ENCODE results near the gene FAM3B. TPM values are rescaled to one million over a fixed set of nuclear protein-coding genes. Genes with fewer than 3 reads are reported as not detected.

FAM3B gene
- total RNA-seq, 4 donors from 2014 or later: 49.5 to 323 (median 159) TPM

DNA sequence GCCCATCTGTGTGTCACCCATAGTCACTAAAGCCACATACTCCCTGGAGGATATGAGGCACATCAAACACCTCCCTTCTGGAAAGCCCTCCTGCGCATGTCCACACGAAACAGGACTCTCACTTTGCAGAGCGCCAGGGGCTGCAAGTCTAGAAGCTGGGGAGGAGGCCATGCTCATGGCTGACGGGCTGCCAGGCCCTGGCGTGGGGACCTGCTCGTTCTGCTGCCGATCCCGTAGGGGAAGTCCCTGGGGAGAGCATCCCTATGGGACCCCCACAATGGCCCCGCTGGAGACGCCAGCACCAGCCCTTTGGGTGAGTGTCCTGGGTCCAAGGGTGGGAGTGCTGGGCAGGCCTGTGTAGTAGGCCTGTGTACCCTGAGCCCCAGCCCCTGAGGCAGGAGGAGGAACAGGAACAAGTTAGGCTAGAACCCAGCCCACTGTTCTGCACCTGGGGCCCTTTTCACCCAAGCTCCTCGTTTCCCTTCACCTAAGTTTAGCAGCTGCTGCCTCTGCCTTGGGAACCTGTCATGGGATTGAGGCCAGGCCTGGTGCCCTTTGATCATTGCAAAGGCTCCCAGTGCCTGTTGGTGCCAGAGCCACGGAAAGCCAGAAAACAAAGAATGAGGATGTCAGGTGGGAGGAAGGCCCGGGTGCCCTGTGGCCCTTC lies 9.9 kb downstream of the FAM3B start:
- Histone ChIP-seq H3K4me1 (peaks cover 0 to 21% (median 4%) of the 10 kb centered on the region in 4 donors), H3K4me3 (no peak overlapping the region), H3K27ac (peak overlapping the region in 1 of 4 donors; percentile 25), H3K27me3 (no peaks in the 10 kb centered on the region), H3K36me3 (peaks cover 0 to 13% (median 0%) of the 10 kb centered on the region in 3 donors), H3K9me3 (no peaks in the 10 kb centered on the region)
- no peak for TF ChIP-seq POLR2A (IDR thresholded peaks at IDR 0.05)
- TF ChIP-seq, protein P1, sequence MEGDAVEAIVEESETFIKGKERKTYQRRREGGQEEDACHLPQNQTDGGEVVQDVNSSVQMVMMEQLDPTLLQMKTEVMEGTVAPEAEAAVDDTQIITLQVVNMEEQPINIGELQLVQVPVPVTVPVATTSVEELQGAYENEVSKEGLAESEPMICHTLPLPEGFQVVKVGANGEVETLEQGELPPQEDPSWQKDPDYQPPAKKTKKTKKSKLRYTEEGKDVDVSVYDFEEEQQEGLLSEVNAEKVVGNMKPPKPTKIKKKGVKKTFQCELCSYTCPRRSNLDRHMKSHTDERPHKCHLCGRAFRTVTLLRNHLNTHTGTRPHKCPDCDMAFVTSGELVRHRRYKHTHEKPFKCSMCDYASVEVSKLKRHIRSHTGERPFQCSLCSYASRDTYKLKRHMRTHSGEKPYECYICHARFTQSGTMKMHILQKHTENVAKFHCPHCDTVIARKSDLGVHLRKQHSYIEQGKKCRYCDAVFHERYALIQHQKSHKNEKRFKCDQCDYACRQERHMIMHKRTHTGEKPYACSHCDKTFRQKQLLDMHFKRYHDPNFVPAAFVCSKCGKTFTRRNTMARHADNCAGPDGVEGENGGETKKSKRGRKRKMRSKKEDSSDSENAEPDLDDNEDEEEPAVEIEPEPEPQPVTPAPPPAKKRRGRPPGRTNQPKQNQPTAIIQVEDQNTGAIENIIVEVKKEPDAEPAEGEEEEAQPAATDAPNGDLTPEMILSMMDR (IDR thresholded peaks at IDR 0.05): no peak
- DNase-seq: no peak

GRCh38 chr21:41327753-41328152 lies 11.2 kb downstream of the FAM3B start:
- Histone ChIP-seq H3K27me3 (no peaks in the 10 kb centered on the region), H3K4me1 (peaks cover 0 to 11% (median 2%) of the 10 kb centered on the region in 4 donors), H3K36me3 (peaks cover 0 to 13% (median 0%) of the 10 kb centered on the region in 3 donors), H3K9me3 (no peaks in the 10 kb centered on the region), H3K27ac (no peak overlapping the region), H3K4me3 (no peak overlapping the region)
- no peak for TF ChIP-seq POLR2A (IDR thresholded peaks at IDR 0.05)
- TF ChIP-seq, protein P1 (IDR thresholded peaks at IDR 0.05): no peak
- DNase-seq: no peak

DNA sequence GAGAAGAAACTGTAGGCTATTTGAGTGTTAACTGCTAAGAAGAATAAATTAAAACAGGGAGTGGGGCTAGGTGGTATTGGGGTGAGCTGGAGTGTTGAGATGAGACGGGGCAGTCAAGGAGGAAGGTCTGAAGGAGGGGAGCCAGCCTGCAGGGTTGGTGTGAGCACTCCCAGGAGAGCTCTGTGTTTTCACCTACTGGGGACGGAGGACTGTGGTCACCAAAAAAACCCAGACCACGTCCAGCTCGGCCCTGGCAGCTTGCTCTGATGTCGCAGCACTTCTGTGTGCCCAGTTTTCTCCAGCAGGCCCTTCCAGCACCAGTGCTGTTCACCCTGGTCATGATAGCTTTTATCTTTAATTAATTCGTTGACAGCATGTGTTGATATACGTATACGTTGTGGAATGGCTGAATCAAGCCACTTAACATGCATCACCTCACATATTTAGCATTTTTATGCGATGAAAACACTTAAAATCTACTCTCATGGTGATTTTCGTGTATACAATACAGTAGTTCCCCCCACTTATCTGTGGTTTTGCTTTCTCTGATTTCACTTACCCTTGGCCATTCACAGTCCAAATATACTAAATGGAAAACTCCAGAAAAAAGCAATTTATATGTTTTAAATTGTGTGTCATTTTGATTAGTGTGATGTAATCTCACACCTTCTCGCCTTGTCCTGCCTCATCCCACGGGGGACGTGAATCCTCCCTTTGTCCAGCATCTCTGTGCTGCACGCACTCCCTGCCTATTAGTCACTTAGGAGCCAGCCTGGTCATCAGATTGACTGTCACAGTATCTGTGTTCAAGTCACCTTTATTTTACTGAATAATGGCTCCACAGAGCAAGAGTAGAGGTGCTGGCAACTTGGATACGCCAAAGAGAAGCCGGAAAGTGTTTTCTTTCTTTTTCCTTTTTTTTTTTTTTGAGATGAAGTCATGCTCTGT lies 12.3 kb downstream of the FAM3B start:
- no peaks in the 10 kb centered on the region for H3K9me3 ChIP-seq
- peaks cover 0 to 13% (median 0%) of the 10 kb centered on the region in 3 donors for H3K36me3 ChIP-seq
- no peak for DNase-seq
- no peak overlapping the region for H3K4me3 ChIP-seq
- no peaks in the 10 kb centered on the region for H3K27me3 ChIP-seq
- H3K4me1 ChIP-seq: peaks cover 0 to 9% (median 2%) of the 10 kb centered on the region in 4 donors
- no peak overlapping the region for H3K27ac ChIP-seq
- TF ChIP-seq POLR2A (IDR thresholded peaks at IDR 0.05): no peak
- TF ChIP-seq, protein P1 (IDR thresholded peaks at IDR 0.05): no peak

- no peaks in the 10 kb centered on the region for H3K4me1 ChIP-seq
- no peak overlapping the region for H3K27ac ChIP-seq
- peaks cover 0 to 8% (median 0%) of the 10 kb centered on the region in 3 donors for H3K36me3 ChIP-seq
- TF ChIP-seq, protein P1 (IDR thresholded peaks at IDR 0.05): no peak
- TF ChIP-seq POLR2A (IDR thresholded peaks at IDR 0.05): no peak
- DNase-seq: no peak
- H3K9me3 ChIP-seq: peaks cover 0 to 6% (median 2%) of the 10 kb centered on the region in 4 donors
- no peaks in the 10 kb centered on the region for H3K27me3 ChIP-seq
- no peak overlapping the region for H3K4me3 ChIP-seq
These were observed 17.2 kb downstream of the FAM3B start for GRCh38 chr21:41333752-41334151.

- Histone ChIP-seq H3K36me3 (peaks cover 0 to 12% (median 0%) of the 10 kb centered on the region in 3 donors), H3K4me1 (no peaks in the 10 kb centered on the region), H3K4me3 (no peak overlapping the region), H3K27ac (no peak overlapping the region), H3K9me3 (peaks cover 0 to 6% (median 2%) of the 10 kb centered on the region in 4 donors), H3K27me3 (no peaks in the 10 kb centered on the region)
- no peak for DNase-seq
- no peak for TF ChIP-seq POLR2A (IDR thresholded peaks at IDR 0.05)
- TF ChIP-seq, protein P1 (IDR thresholded peaks at IDR 0.05): no peak
These were observed 20.9 kb downstream of the FAM3B start for GRCh38 chr21:41337515-41337914.

Measured in Peyer's patch (tissue), 4 donors.